Stimulated activated CD4-positive, alpha-beta T cell treated with anti-CD3 and anti-CD28 coated beads, Interleukin-15, amount 100 ng/mL, for 1 hour (primary cell): Measurements from ENCODE around the gene ADK.
A peak's percentile ranks its signal among the peaks of the same experiment; 100 is the strongest.
"Not testable (repeated sequence)": the region's sequence is repeated elsewhere in the genome, so short reads cannot be mapped to it uniquely, and the experiment has no call there.

ENCODE experiments used
- DNase-seq, 2 donors: peaks; one replicate each; pipeline ENCODE4 v3.0.0-alpha.2; 2020; ENCODE audit warnings: low read depth in 1 of 2, low spot score in 1 of 2

Gene ADK

GRCh38 chr10:74140553-74140952 is 10.5 kb upstream of the ADK start:
- no peak for DNase-seq

- no peak for DNase-seq
These were observed 5.9 kb upstream of the ADK start for GRCh38 chr10:74145133-74145532.

- not testable (repeated sequence) for DNase-seq
These were observed 4.0 kb upstream of the ADK start for GRCh38 chr10:74146980-74147379.

- peak; percentile 63 for DNase-seq
These were observed 624 bp upstream of the ADK start, which contains the start of gene AP3M1 for GRCh38 chr10:74150204-74150989. TSS of gene AP3M1 (minus strand) at chr10:74150828. CDS start at chr10:74138379, 12,449 bp downstream.

GRCh38 chr10:74151879-74152722 is 1.1 kb downstream of the ADK start:
- DNase-seq: no peak

- no peak for DNase-seq
These were observed 2.1 kb downstream of the ADK start for GRCh38 chr10:74153123-74153522.

GRCh38 chr10:74153676-74154075 is 2.7 kb downstream of the ADK start:
- DNase-seq: no peak

- no peak for DNase-seq
These were observed 5.9 kb downstream of the ADK start for GRCh38 chr10:74156919-74157289.

- no peak for DNase-seq
These were observed 9.0 kb downstream of the ADK start for GRCh38 chr10:74160013-74160412.

- no peak for DNase-seq
These were observed 12.5 kb downstream of the ADK start for GRCh38 chr10:74163319-74164068.

- DNase-seq: no peak
These were observed 13.9 kb downstream of the ADK start for GRCh38 chr10:74164716-74165529.

GRCh38 chr10:74165530-74165901 is 14.5 kb downstream of the ADK start:
- no peak for DNase-seq

GRCh38 chr10:74167443-74167842 is 16.4 kb downstream of the ADK start:
- DNase-seq: no peak

GRCh38 chr10:74171625-74172024 is 20.6 kb downstream of the ADK start:
- no peak for DNase-seq

- DNase-seq: no peak
These were observed 23.5 kb downstream of the ADK start for GRCh38 chr10:74174521-74174920.

GRCh38 chr10:74175510-74176379 is 24.7 kb downstream of the ADK start:
- no peak for DNase-seq

GRCh38 chr10:74176380-74177139 is 25.5 kb downstream of the ADK start:
- peak; percentile 90 to 92 for DNase-seq

- peak in 1 of 2 donors; percentile 38 for DNase-seq
These were observed 26.2 kb downstream of the ADK start for GRCh38 chr10:74177140-74177677.
